ENCODE measurements around the gene TRAF6.
"Not testable (repeated sequence)": the region's sequence is repeated elsewhere in the genome, so short reads cannot be mapped to it uniquely, and the experiment has no call there.

Gene TRAF6

DNA sequence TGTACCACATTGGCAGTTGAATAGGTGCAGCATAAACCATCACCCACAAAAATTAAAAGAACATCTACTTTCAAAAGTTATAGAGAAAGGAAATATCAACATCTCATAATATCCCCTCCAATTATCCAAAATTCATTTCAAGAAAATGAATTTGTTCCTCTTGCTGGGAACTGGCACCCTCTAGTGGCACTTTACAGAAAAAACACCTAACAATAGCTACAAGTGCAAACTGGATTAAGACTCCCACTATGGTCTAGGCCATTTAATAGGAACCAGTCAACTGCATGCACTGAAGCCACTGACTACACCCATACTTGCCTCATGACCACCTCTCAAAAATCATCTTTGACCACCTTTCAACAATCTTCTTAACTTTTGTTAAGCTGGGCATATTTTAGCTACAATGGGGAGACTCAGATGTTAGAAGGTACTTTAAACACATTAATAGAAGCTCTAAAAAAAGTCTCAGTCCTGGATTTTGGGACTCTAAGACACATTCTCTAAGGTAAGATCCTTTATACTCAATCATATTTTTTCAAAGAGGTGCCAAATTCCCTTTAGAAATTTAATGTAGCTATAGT, 17.3 kb downstream of the TRAF6 start:
- Histone ChIP-seq H3K79me2 (ENCODE audit: control insufficient read depth, insufficient read depth, low read length, unreplicated experiment) (no peaks in the 10 kb centered on the region), H2AFZ (ENCODE audit: low read length, unreplicated experiment) (no peak overlapping the region), H3K27ac (ENCODE audit: low read depth, low read length) (no peak overlapping the region), H3K36me3 (ENCODE audit: insufficient read depth, low read length) (no peaks in the 10 kb centered on the region; the same call in 1 of the 2 replicates), H3K4me3 (ENCODE audit: low read depth, low read length) (no peak overlapping the region), H3K27me3 (ENCODE audit: insufficient read depth, low read length) (no peaks in the 10 kb centered on the region), H3K4me1 (ENCODE audit: control insufficient read depth, insufficient read depth, low read length, unreplicated experiment) (peaks cover 3% of the 10 kb centered on the region)

- Histone ChIP-seq H3K27ac (ENCODE audit: low read depth, low read length) (no peak overlapping the region), H3K4me1 (ENCODE audit: control insufficient read depth, insufficient read depth, low read length, unreplicated experiment) (peaks cover 8% of the 10 kb centered on the region), H3K27me3 (ENCODE audit: insufficient read depth, low read length) (no peaks in the 10 kb centered on the region), H3K4me3 (ENCODE audit: low read depth, low read length) (no peak overlapping the region), H3K79me2 (ENCODE audit: control insufficient read depth, insufficient read depth, low read length, unreplicated experiment) (no peaks in the 10 kb centered on the region), H3K36me3 (ENCODE audit: insufficient read depth, low read length) (peaks cover 6% of the 10 kb centered on the region; the same call in 1 of the 2 replicates), H2AFZ (ENCODE audit: low read length, unreplicated experiment) (no peak overlapping the region)
Measured at GRCh38 chr11:36490026-36490806, 19.9 kb downstream of the TRAF6 start.

- no peaks in the 10 kb centered on the region for H3K79me2 ChIP-seq (ENCODE audit: control insufficient read depth, insufficient read depth, low read length, unreplicated experiment)
- H3K4me3 ChIP-seq (ENCODE audit: low read depth, low read length): no peak overlapping the region
- H2AFZ ChIP-seq (ENCODE audit: low read length, unreplicated experiment): no peak overlapping the region
- no peak overlapping the region for H3K27ac ChIP-seq (ENCODE audit: low read depth, low read length)
- peaks cover 8% of the 10 kb centered on the region for H3K4me1 ChIP-seq (ENCODE audit: control insufficient read depth, insufficient read depth, low read length, unreplicated experiment)
- peaks cover 17% of the 10 kb centered on the region; the same call in 1 of the 2 replicates for H3K36me3 ChIP-seq (ENCODE audit: insufficient read depth, low read length)
- H3K27me3 ChIP-seq (ENCODE audit: insufficient read depth, low read length): no peaks in the 10 kb centered on the region
Measured at GRCh38 chr11:36488096-36488495, 22.0 kb downstream of the TRAF6 start.

DNA sequence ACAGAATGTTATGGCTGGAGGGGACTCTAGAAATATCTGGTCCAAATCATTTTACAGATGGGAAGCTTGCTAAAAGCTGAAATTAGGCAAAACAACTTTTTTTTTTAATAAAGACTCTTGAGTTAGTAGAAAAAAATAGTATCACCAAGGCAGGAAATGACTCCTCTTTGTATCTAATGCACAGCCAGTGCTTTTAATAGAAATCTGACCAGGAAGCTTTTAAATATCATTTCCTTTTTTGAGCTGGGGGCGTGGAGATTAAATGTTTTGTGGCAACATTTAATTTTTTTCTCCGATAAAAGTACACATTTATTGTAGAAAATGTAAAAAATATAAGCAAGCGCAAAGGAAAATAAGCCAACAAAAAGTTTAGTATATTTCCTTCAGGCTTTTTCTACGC, 22.5 kb downstream of the TRAF6 start:
- H3K27me3 ChIP-seq (ENCODE audit: insufficient read depth, low read length): no peaks in the 10 kb centered on the region
- peaks cover 17% of the 10 kb centered on the region; the same call in 1 of the 2 replicates for H3K36me3 ChIP-seq (ENCODE audit: insufficient read depth, low read length)
- no peaks in the 10 kb centered on the region for H3K79me2 ChIP-seq (ENCODE audit: control insufficient read depth, insufficient read depth, low read length, unreplicated experiment)
- no peak overlapping the region for H3K4me3 ChIP-seq (ENCODE audit: low read depth, low read length)
- peaks cover 8% of the 10 kb centered on the region for H3K4me1 ChIP-seq (ENCODE audit: control insufficient read depth, insufficient read depth, low read length, unreplicated experiment)
- no peak overlapping the region for H3K27ac ChIP-seq (ENCODE audit: low read depth, low read length)
- no peak overlapping the region for H2AFZ ChIP-seq (ENCODE audit: low read length, unreplicated experiment)

GRCh38 chr11:36485298-36486002, 24.6 kb downstream of the TRAF6 start:
- Histone ChIP-seq H3K4me1 (ENCODE audit: control insufficient read depth, insufficient read depth, low read length, unreplicated experiment) (peaks cover 8% of the 10 kb centered on the region), H3K36me3 (ENCODE audit: insufficient read depth, low read length) (peaks cover 17% of the 10 kb centered on the region; the same call in 1 of the 2 replicates), H2AFZ (ENCODE audit: low read length, unreplicated experiment) (no peak overlapping the region), H3K79me2 (ENCODE audit: control insufficient read depth, insufficient read depth, low read length, unreplicated experiment) (no peaks in the 10 kb centered on the region), H3K27me3 (ENCODE audit: insufficient read depth, low read length) (no peaks in the 10 kb centered on the region), H3K4me3 (ENCODE audit: low read depth, low read length) (no peak overlapping the region), H3K27ac (ENCODE audit: low read depth, low read length) (no peak overlapping the region)

GRCh38 chr11:36483042-36483441, 27.0 kb downstream of the TRAF6 start:
- H3K36me3 ChIP-seq (ENCODE audit: insufficient read depth, low read length): peaks cover 17% of the 10 kb centered on the region; the same call in 1 of the 2 replicates
- H3K79me2 ChIP-seq (ENCODE audit: control insufficient read depth, insufficient read depth, low read length, unreplicated experiment); H3K27me3 ChIP-seq (ENCODE audit: insufficient read depth, low read length); H3K4me1 ChIP-seq (ENCODE audit: control insufficient read depth, insufficient read depth, low read length, unreplicated experiment); H3K4me3 ChIP-seq (ENCODE audit: low read depth, low read length); H2AFZ ChIP-seq (ENCODE audit: low read length, unreplicated experiment); H3K27ac ChIP-seq (ENCODE audit: low read depth, low read length): not testable (repeated sequence)

DNA sequence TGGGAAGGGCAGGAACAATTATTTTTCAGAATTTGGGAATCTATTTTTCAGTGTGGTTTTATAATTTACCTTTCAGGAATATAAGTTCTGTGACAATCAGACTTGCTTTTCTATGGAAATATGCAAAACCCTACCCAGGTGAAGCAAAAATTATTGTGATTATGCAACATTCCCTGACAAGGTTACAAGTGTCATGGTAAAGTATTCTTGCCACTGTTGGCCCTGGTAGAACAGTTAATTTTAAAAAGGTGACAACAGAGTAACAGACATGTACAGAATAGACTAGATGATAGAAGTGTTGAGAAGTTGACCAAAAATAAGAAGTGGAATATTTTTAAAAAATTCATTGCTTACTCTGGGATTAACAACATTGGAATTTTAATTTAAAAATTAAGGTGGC, 29.2 kb downstream of the TRAF6 start:
- Histone ChIP-seq H3K4me1 (ENCODE audit: control insufficient read depth, insufficient read depth, low read length, unreplicated experiment) (no peaks in the 10 kb centered on the region), H3K4me3 (ENCODE audit: low read depth, low read length) (no peak overlapping the region), H3K79me2 (ENCODE audit: control insufficient read depth, insufficient read depth, low read length, unreplicated experiment) (no peaks in the 10 kb centered on the region), H3K27ac (ENCODE audit: low read depth, low read length) (no peak overlapping the region), H3K36me3 (ENCODE audit: insufficient read depth, low read length) (peaks cover 14% of the 10 kb centered on the region; the same call in 1 of the 2 replicates), H3K27me3 (ENCODE audit: insufficient read depth, low read length) (no peaks in the 10 kb centered on the region), H2AFZ (ENCODE audit: low read length, unreplicated experiment) (no peak overlapping the region)

DNA sequence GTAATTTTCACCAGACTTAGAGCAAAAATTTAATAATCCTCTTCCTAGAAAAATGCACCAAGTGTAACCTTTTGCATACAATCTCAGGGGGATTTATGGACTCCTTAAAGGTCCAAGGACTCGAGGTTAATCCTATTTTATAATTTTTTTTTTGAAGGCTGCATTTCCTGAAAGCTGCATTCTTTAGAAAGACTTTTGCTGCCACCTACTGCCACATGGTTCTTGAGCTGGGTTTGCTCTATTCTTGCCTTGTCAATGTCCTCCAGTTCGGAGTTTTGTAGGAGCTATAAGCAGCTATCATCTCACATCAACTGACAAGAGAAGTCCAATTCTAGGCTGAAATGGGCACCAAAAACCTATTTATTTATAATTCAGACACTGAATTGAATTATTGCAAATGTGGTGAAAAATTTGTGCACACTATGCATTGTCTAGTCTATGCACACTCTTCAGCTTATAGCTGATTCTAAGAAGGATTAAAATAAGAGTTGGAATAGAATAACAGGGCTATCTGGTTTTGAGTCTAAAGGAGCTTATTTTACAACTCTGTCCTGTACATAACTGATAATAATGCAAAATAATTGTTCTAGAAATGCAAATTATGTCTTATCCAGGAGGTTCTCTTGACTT, 31.3 kb downstream of the TRAF6 start:
- H3K27ac ChIP-seq (ENCODE audit: low read depth, low read length): no peak overlapping the region
- H3K36me3 ChIP-seq (ENCODE audit: insufficient read depth, low read length): peaks cover 4% of the 10 kb centered on the region; the same call in 1 of the 2 replicates
- no peak overlapping the region for H2AFZ ChIP-seq (ENCODE audit: low read length, unreplicated experiment)
- no peaks in the 10 kb centered on the region for H3K27me3 ChIP-seq (ENCODE audit: insufficient read depth, low read length)
- no peaks in the 10 kb centered on the region for H3K4me1 ChIP-seq (ENCODE audit: control insufficient read depth, insufficient read depth, low read length, unreplicated experiment)
- H3K79me2 ChIP-seq (ENCODE audit: control insufficient read depth, insufficient read depth, low read length, unreplicated experiment): no peaks in the 10 kb centered on the region
- no peak overlapping the region for H3K4me3 ChIP-seq (ENCODE audit: low read depth, low read length)

DNA sequence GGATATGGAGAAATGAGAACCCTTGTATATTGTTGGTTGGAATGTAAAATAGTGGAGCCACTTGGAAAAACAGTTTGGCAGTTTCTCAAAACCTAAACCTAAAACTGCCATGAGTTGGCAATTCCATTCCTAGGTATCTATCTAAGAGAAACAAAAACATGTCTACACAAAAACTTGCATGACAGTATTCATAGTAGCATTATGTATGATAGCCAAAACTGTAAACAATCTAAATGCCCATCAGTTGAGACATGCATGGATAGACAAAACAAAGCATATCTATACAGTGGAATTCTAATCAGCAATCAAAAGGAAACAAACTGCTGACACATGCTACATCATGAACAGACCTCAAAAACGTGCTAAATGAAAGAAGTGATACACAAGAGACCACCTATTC, 34.9 kb downstream of the TRAF6 start:
- H3K4me1 ChIP-seq (ENCODE audit: control insufficient read depth, insufficient read depth, low read length, unreplicated experiment): peaks cover 7% of the 10 kb centered on the region
- H2AFZ ChIP-seq (ENCODE audit: low read length, unreplicated experiment): no peak overlapping the region
- H3K79me2 ChIP-seq (ENCODE audit: control insufficient read depth, insufficient read depth, low read length, unreplicated experiment): no peaks in the 10 kb centered on the region
- no peak overlapping the region for H3K27ac ChIP-seq (ENCODE audit: low read depth, low read length)
- H3K36me3 ChIP-seq (ENCODE audit: insufficient read depth, low read length): 0 out of 2 replicates have a peak, but pooled peaks cover 2% of the 10 kb centered on the region
- H3K27me3 ChIP-seq (ENCODE audit: insufficient read depth, low read length): no peaks in the 10 kb centered on the region
- H3K4me3 ChIP-seq (ENCODE audit: low read depth, low read length): no peak overlapping the region

- Histone ChIP-seq H3K36me3 (ENCODE audit: insufficient read depth, low read length) (0 out of 2 replicates have a peak, but pooled peaks cover 2% of the 10 kb centered on the region), H3K79me2 (ENCODE audit: control insufficient read depth, insufficient read depth, low read length, unreplicated experiment) (no peaks in the 10 kb centered on the region), H3K27ac (ENCODE audit: low read depth, low read length) (no peak overlapping the region), H3K27me3 (ENCODE audit: insufficient read depth, low read length) (no peaks in the 10 kb centered on the region), H3K4me3 (ENCODE audit: low read depth, low read length) (no peak overlapping the region), H3K4me1 (ENCODE audit: control insufficient read depth, insufficient read depth, low read length, unreplicated experiment) (peaks cover 21% of the 10 kb centered on the region), H2AFZ (ENCODE audit: low read length, unreplicated experiment) (no peak overlapping the region)
Measured at GRCh38 chr11:36471577-36471976, 38.5 kb downstream of the TRAF6 start.
